Skeletal muscle cell (primary cell): ENCODE measurements around the gene ELN.
A peak's percentile ranks its signal among the peaks of the same experiment; 100 is the strongest.
"Not testable (repeated sequence)": the region's sequence is repeated elsewhere in the genome, so short reads cannot be mapped to it uniquely, and the experiment has no call there.

Experiments used
- DNase-seq: peaks from one replicate; pipeline ENCODE4 v3.0.0-alpha.2; 2010; ENCODE audit warnings: low read depth
- H3K4me3 ChIP-seq: 2 replicates; pipeline ENCODE4 v1.5.1; 2011; ENCODE audit warnings: low read depth, mild to moderate bottlenecking, control low read depth, low read length, moderate library complexity

ELN gene

GRCh38 chr7:74027683-74028320, at the start of gene ELN:
Gene ELN, plus strand, starts transcription at chr7:74028173. Its CDS starts 15 bp downstream, at chr7:74028188.
- DNase-seq = no peak
- H3K4me3 ChIP-seq = peak within 1 kb of the TSS; percentile 38

GRCh38 chr7:73978661-73979563, 49.1 kb upstream of the ELN start:
- H3K4me3 ChIP-seq = no peak overlapping the region
- DNase-seq = no peak

DNA sequence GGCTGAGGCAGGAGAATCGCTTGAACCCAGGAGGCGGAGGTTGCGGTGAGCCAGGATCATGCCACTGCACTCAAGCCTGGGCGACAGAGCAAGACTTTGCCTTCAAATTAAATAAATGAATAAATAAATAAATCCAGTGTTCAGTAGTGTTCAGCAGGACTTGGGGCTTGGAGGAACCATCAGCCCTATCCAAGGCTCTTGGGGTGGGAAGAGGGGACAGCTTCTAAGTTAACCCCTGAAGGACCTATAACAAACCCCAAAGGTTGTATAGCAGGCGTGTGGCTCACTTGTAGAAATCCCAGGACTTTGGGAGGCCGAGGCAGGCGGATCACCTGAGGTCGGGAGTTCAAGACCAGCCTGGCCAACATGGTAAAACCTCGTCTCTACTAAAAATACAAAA, 48.3 kb upstream of the ELN start:
- H3K4me3 ChIP-seq, DNase-seq: not testable (repeated sequence)

DNA sequence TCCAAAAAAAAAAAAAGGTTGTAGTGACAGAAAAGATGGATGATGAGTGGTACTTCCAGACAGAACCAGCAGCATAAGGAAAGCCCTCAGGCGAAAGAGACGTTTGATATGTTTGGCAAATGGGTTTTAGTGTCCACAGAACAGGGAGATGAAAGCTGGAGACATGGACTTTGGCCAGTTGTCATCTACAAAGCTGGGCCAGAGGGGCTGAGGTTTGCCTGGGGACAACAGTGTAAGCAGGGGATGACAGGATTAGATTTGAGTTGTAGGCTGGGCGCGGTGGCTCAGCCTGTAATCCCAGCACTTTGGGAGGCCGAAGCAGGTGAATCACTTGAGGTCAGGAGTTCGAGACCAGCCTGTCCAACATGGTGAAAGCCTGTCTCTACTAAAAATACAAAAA, 47.8 kb upstream of the ELN start:
- H3K4me3 ChIP-seq = no peak overlapping the region
- no peak for DNase-seq

GRCh38 chr7:73981933-73982332, 46.0 kb upstream of the ELN start:
- H3K4me3 ChIP-seq = no peak overlapping the region
- no peak for DNase-seq

DNA sequence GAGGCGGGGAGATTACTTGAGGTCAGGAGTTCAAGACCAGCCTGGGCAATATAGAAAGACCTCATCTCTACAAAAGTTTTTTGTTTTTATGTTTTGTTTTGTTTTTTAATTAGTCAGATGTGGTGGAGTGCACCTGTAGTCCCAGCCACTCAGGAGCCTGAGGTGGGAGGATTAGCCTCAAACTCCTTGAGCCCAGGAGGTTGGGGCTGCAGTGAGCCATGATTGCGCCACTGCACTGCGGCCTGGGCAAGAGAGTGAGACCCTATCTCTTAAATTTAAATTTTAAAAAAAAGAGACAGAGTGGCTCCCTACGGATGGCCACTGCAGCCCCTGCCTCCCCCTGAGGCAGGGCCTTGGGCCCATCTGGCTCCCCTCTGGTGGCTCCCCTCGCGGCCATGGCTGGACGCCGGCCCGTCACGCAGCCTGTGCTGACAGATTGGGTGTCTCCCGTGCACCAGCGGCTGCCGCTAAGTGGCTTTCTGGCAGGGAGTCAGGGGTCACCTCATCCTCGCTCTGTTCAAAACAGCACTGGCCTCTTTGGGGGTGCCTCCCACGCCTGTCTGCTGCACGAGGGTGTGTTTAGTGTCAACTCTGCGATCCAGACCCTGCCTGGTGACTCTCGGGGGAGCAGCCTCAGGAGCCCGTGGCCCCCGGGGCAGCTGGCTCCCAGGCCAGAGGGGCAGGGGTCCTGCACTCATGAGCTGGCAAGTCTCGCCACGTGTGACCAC, 44.4 kb upstream of the ELN start:
- no peak overlapping the region for H3K4me3 ChIP-seq
- DNase-seq = no peak

GRCh38 chr7:73984481-73985205, 43.3 kb upstream of the ELN start:
- DNase-seq = no peak
- H3K4me3 ChIP-seq = no peak overlapping the region

DNA sequence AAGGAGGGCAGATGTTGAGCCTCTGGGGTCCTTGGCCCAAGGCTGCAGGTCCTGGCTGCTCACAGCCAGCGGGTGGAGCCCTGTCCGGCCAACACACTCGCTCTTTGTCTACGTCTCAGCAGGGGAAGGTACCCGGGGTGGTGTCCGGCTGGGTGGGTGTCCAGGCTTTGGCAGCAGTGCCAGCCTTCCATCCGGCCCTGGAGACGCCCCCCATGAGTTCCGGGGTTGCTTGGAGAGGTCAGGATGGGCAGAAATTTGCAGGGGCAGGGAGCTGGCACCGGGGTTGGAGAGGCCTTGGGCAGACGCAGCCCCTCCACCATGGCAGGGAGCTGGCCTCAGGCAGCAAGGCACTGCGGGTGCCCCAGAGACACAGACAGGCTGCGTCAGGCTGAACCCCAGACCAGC, 42.2 kb upstream of the ELN start:
- H3K4me3 ChIP-seq = no peak overlapping the region
- DNase-seq = no peak

- H3K4me3 ChIP-seq = no peak overlapping the region
- no peak for DNase-seq
These were observed 41.8 kb upstream of the ELN start for GRCh38 chr7:73986158-73986631.

- DNase-seq = no peak
- H3K4me3 ChIP-seq = no peak overlapping the region
These were observed 40.7 kb upstream of the ELN start for GRCh38 chr7:73987298-73987697.

DNA sequence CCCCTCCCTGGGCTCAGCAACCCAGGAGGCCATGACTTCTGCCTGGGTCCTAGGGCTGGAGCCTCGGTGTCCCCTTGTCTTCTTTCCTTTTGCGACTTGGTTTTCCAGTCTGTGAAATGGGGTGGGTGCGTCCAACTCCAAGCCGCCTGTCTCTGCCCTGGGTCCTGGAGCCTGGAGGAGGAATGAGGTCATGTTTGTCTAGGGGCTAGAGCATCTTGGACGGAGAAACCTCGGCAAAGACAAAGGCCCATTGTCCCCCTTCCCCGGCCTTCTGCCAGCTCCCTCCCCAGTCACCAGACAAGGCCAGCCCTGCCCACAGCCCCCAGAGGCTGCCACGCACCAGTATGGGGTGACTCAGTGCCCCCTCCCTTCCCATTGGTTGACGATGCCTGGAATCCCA, 39.8 kb upstream of the ELN start:
- DNase-seq = no peak
- H3K4me3 ChIP-seq = no peak overlapping the region

- DNase-seq = no peak
These were observed 36.4 kb upstream of the ELN start for GRCh38 chr7:73991522-73992100.

GRCh38 chr7:73992101-73992562, 35.8 kb upstream of the ELN start:
- no peak for DNase-seq
- H3K4me3 ChIP-seq = no peak overlapping the region

More at GRCh38 chr7:73991522-73992100, 36.4 kb upstream of the ELN start:
- no peak overlapping the region for H3K4me3 ChIP-seq

DNA sequence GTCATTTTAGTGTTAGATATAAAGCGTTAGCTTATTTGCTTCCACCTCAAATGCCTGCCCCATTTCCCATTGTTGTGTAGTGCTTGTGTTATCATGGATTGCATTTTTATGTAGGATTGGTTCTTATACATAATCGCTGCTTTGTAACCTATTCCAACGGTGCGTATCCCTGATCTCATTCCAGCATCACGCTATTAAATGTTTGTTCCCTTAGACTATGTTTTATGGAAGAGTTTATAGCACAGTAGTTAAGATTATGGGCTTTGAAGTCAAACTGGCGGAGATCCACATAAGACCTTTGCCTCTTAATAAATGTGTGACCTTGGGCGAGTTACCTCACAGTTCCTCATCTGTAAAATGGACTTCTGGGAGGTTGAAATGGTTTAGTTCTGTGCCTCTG, 34.0 kb upstream of the ELN start:
- H3K4me3 ChIP-seq = no peak overlapping the region
- DNase-seq = no peak

DNA sequence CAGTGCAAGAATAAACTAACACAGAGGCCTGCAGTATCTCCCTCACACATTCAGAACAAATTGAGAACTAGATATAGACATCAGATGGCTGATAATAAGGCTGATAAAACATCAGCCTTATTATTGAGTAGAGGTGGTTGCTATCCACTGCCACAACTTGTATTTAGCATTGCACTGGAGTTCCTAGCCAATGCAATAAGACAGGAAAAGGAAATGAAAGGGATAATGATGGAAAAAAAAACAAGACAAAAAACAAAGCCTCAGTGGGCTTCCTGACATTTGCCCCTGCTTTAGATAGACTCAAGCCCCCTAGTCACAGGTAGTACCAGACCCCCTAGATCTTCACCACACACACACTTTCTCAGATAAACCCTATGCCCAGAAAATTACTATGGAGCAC, 33.2 kb upstream of the ELN start:
- no peak for DNase-seq
- no peak overlapping the region for H3K4me3 ChIP-seq

GRCh38 chr7:73995330-73995729, 32.6 kb upstream of the ELN start:
- DNase-seq = no peak

GRCh38 chr7:73995821-73996511, 32.0 kb upstream of the ELN start:
- H3K4me3 ChIP-seq = no peak overlapping the region
- DNase-seq = no peak

More at GRCh38 chr7:73995330-73995729, 32.6 kb upstream of the ELN start:
- H3K4me3 ChIP-seq = no peak overlapping the region

DNA sequence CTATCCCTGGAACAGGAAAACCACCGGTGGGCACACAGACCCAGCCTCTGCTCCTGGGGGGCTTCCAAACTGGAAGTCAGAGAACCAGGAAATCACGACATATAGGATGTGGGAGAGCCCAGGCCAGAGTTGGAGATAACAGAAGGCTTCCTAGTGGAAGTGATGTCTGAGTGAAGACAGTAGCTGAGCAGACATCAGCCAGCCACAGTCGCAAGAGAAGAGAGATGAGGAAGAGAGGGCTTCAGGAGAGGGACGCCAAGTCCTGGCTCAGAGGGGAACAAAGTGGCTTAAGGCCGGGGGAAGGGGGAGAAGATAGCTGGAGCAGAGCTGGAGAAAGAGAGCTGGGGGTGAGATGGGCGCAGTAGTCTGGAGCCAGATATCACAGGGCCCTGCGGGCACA, 30.9 kb upstream of the ELN start:
- DNase-seq = no peak
- no peak overlapping the region for H3K4me3 ChIP-seq
